Measurements from ENCODE around the gene CTBP1.

The CTBP1 gene

DNA sequence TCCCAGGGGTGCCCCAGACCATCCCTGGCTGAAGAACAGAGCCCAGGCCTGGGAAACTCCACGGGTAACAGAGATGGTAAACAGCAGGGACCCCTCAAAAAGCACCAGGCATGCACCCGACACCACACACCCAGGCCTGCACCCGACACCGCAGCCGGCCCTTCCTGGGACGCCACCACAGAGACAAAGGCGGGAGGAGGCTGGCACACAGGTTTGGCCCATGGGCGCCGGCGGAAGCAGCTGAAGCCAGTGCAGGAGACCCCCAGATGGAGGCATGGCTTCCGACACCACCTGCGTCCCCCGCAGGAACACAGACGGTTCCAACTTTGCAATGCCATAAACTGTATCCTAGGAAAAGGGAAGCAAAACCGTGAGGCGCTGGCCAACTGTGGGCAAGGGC lies 22.3 kb downstream of the CTBP1 start:
- peaks cover 33% of the 10 kb centered on the region for H3K36me3 ChIP-seq (replicated peaks; ENCODE audit: low read depth, low read length)
- no peak overlapping the region for H3K27ac ChIP-seq (ENCODE audit: low read length)
- H3K4me2 ChIP-seq (ENCODE audit: low read length), result no peak overlapping the region
- no peaks in the 10 kb centered on the region for H3K9me3 ChIP-seq (ENCODE audit: insufficient read depth, low read length)
- no peak overlapping the region for H3K9ac ChIP-seq (ENCODE audit: low read length)
- no peak overlapping the region for H3K4me3 ChIP-seq (ENCODE audit: low read length)
- no peak overlapping the region for H2AFZ ChIP-seq (ENCODE audit: low read depth, low read length)
- no peaks in the 10 kb centered on the region for H3K27me3 ChIP-seq (ENCODE audit: low read depth, low read length)
- H3K4me1 ChIP-seq (ENCODE audit: low read length), result no peaks in the 10 kb centered on the region
- H4K20me1 ChIP-seq (ENCODE audit: insufficient read depth, low read length), result peaks cover 2% of the 10 kb centered on the region; the same call in 1 of the 2 replicates
- no peak for TF ChIP-seq EZH2phosphoT487 (IDR thresholded peaks at IDR 0.05; ENCODE audit: low read depth)
- TF ChIP-seq, protein P1, sequence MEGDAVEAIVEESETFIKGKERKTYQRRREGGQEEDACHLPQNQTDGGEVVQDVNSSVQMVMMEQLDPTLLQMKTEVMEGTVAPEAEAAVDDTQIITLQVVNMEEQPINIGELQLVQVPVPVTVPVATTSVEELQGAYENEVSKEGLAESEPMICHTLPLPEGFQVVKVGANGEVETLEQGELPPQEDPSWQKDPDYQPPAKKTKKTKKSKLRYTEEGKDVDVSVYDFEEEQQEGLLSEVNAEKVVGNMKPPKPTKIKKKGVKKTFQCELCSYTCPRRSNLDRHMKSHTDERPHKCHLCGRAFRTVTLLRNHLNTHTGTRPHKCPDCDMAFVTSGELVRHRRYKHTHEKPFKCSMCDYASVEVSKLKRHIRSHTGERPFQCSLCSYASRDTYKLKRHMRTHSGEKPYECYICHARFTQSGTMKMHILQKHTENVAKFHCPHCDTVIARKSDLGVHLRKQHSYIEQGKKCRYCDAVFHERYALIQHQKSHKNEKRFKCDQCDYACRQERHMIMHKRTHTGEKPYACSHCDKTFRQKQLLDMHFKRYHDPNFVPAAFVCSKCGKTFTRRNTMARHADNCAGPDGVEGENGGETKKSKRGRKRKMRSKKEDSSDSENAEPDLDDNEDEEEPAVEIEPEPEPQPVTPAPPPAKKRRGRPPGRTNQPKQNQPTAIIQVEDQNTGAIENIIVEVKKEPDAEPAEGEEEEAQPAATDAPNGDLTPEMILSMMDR (IDR thresholded peaks at IDR 0.05; ENCODE audit: low read depth, low read length), result no peak
- no peaks in the 10 kb centered on the region for H3K79me2 ChIP-seq (ENCODE audit: low read length)

DNA sequence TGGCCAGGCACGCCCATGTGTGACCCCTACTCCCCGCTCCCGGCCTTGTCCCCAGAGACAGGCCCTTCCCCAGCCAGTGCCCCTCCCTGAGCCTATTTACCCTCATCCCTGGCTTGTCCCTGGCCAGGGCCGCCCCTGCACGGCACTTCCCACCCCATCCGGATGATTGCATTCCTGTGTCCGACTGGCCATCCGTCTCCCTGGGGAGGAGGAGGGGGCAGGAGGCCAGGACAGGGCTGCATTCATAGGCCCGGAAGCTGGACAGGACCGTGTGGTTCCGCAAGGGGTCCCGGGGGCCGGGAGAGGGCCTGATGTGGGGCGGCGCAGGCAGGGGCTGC lies 22.8 kb downstream of the CTBP1 start:
- no peak for TF ChIP-seq EZH2phosphoT487 (IDR thresholded peaks at IDR 0.05; ENCODE audit: low read depth)
- TF ChIP-seq, protein P1 (IDR thresholded peaks at IDR 0.05; ENCODE audit: low read depth, low read length), result no peak
- no peak overlapping the region for H3K27ac ChIP-seq (ENCODE audit: low read length)
- H2AFZ ChIP-seq (ENCODE audit: low read depth, low read length), result no peak overlapping the region
- peaks cover 2% of the 10 kb centered on the region; the same call in 1 of the 2 replicates for H4K20me1 ChIP-seq (ENCODE audit: insufficient read depth, low read length)
- no peaks in the 10 kb centered on the region for H3K9me3 ChIP-seq (ENCODE audit: insufficient read depth, low read length)
- peaks cover 38% of the 10 kb centered on the region for H3K36me3 ChIP-seq (replicated peaks; ENCODE audit: low read depth, low read length)
- H3K79me2 ChIP-seq (ENCODE audit: low read length), result no peaks in the 10 kb centered on the region
- H3K4me3 ChIP-seq (ENCODE audit: low read length), result no peak overlapping the region
- H3K27me3 ChIP-seq (ENCODE audit: low read depth, low read length), result no peaks in the 10 kb centered on the region
- no peaks in the 10 kb centered on the region for H3K4me1 ChIP-seq (ENCODE audit: low read length)
- no peak overlapping the region for H3K4me2 ChIP-seq (ENCODE audit: low read length)
- H3K9ac ChIP-seq (ENCODE audit: low read length), result no peak overlapping the region

DNA sequence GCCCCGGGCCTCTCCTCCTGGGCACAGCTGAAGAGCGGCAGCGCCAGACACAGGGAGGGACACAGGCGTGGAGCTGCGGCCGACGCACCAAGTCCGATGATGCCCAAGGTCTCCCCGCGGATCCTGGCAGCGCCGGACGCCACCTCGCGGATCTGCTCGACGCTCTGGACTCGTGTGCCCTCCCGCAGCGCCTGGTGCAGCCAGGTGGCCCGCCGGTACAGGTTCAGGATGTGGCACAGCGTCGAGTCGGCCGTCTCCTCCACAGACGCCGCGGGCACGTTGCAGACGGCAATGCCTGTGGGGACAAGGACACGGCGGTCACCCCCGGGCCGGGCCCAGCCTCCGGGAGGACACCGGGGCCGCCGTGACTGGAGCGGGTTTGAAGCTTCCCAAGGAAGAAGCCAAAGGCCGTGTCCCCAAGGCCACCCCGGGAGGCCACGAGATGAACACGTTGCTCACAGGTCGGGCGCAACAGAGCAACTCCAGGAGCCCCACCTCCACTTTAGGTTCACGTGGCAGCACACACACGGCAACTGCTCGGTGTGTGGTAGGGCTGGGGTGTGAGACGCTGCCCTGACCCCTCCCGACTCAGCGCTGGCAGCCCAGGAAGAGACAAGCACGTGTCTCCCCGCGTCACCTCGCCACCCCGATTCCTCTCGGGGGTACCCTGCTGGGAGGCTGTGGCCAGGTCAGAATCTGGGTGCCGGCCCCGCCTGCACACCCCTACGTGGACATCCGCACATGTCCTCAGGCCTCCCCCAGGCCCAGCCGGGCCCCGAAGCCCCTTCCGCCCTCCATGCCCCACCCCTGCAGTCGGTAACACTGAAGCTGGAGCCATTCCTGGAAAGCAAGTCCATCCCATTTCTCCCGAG lies 23.4 kb downstream of the CTBP1 start:
- Histone ChIP-seq H3K27me3 (ENCODE audit: low read depth, low read length) (no peaks in the 10 kb centered on the region), H4K20me1 (ENCODE audit: insufficient read depth, low read length) (peaks cover 2% of the 10 kb centered on the region; the same call in 1 of the 2 replicates), H3K79me2 (ENCODE audit: low read length) (0 out of 2 replicates have a peak, but pooled peaks cover 2% of the 10 kb centered on the region), H3K4me1 (ENCODE audit: low read length) (peaks cover under 1% of the 10 kb centered on the region; the same call in 1 of the 2 replicates), H3K4me3 (ENCODE audit: low read length) (no peak overlapping the region), H3K36me3 (replicated peaks; ENCODE audit: low read depth, low read length) (peaks cover 44% of the 10 kb centered on the region), H2AFZ (ENCODE audit: low read depth, low read length) (no peak overlapping the region), H3K27ac (ENCODE audit: low read length) (no peak overlapping the region), H3K9me3 (ENCODE audit: insufficient read depth, low read length) (no peaks in the 10 kb centered on the region), H3K9ac (ENCODE audit: low read length) (no peak overlapping the region), H3K4me2 (ENCODE audit: low read length) (no peak overlapping the region)
- no peak for TF ChIP-seq EZH2phosphoT487 (IDR thresholded peaks at IDR 0.05; ENCODE audit: low read depth)
- TF ChIP-seq, protein P1 (IDR thresholded peaks at IDR 0.05; ENCODE audit: low read depth, low read length), result no peak
